GM12801 (cell line): Measurements from ENCODE around the gene SLC50A1.

Source experiments
- TF ChIP-seq, protein P1 (sequence below): IDR thresholded peaks from one replicate; pipeline ENCODE4 v1.5.1; 2011; ENCODE audit warnings: control low read depth; ENCODE audit not compliant: insufficient read length; ENCODE audit errors: extremely low read depth

Gene SLC50A1, protein sequence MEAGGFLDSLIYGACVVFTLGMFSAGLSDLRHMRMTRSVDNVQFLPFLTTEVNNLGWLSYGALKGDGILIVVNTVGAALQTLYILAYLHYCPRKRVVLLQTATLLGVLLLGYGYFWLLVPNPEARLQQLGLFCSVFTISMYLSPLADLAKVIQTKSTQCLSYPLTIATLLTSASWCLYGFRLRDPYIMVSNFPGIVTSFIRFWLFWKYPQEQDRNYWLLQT

GRCh38 chr1:155135415-155136028 is at the start of gene SLC50A1:
Gene SLC50A1, plus strand, starts transcription at chr1:155135852. Its CDS starts 60 bp downstream, at chr1:155135912.
- TF ChIP-seq, protein P1, sequence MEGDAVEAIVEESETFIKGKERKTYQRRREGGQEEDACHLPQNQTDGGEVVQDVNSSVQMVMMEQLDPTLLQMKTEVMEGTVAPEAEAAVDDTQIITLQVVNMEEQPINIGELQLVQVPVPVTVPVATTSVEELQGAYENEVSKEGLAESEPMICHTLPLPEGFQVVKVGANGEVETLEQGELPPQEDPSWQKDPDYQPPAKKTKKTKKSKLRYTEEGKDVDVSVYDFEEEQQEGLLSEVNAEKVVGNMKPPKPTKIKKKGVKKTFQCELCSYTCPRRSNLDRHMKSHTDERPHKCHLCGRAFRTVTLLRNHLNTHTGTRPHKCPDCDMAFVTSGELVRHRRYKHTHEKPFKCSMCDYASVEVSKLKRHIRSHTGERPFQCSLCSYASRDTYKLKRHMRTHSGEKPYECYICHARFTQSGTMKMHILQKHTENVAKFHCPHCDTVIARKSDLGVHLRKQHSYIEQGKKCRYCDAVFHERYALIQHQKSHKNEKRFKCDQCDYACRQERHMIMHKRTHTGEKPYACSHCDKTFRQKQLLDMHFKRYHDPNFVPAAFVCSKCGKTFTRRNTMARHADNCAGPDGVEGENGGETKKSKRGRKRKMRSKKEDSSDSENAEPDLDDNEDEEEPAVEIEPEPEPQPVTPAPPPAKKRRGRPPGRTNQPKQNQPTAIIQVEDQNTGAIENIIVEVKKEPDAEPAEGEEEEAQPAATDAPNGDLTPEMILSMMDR = no peak

- TF ChIP-seq, protein P1 = no peak
Measured at GRCh38 chr1:155086128-155086741, 49.4 kb upstream of the SLC50A1 start.

GRCh38 chr1:155086856-155087535 is 48.7 kb upstream of the SLC50A1 start:
- TF ChIP-seq, protein P1 = no peak

DNA sequence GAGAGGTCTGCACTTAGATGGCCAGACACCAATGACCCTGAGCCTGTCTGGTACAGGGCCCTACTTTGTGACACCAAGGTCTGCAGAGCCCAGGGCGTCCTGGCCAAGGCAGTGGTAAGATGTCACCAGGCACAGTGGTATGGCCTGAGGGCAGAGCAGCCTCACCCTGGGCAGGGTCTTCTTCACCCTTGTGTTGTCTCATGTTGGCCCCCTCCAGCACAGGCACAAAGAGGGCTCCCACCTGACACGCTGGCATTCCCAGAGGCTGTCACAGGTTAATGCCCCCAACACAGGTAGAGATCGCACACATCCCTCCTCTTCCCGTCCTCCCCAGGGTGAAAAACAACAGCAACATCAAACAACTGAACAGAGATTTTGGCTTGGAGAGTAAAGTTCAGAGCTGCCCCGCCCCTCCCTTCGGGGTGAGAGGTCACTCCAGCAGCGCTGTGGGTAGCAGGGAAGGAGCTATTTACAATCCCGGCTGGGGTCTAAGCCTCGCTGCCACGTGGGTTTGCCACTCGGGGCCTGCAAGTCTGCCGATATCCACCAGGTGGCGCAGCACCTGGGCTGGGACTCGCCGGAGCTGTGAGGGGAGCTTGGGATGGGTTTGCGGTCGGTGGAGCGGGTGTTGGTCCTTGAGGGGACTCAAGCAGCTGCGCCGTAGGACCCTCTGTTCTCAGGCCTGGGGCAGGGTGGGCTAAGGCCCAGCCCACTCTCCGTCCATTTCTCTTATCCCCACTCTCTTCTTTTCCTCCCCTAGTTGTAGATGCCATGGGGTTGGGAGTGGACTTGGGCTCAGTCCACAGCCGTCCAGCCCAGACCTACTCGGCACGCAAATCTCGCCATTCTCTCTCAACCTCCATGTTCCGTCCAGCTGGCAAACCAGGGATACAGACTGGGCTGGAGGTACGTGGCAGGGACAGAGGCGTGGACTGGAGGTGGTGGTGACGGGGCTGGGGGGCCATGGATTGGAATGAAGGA is 44.3 kb upstream of the SLC50A1 start:
- TF ChIP-seq, protein P1 = no peak

DNA sequence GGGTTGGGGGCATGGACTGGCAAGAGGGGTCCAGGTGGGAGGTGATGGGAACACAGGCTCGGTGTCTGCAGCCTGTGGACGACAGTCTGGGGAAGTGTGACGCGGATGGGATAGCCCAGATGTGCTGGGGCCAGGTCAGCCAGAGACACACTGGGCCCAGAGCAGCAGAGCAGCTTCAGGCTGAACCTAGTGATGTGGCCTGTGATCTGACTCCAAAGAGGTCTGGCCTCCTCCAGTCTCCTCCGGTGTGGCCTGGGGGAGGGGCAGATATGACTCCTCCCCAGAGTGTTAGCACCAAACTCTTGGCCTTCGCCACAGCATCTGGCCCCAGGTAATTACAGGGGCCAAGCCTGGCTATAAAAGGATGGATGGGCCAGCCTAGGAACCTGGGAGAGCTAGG is 43.5 kb upstream of the SLC50A1 start:
- TF ChIP-seq, protein P1 = no peak

DNA sequence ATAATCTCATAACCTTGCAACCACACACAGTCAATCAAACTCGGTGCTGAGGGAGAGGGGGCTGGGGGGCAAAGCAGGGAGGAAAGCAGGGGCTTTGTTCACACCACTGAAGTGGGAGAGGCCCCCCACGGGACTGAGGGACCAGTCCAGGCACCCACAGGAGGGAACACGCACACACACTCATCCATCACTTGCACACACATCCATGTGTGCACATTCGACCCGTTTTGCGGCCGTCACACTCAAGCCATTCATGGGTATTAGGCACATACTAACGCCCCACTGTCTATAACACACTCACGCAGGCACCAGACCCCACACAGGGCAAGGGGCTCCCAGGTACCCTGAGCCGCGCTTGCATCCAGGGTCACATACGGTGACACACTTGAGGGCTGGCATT is 43.0 kb upstream of the SLC50A1 start:
- TF ChIP-seq, protein P1 = no peak
